ENCODE measurements around the gene CD22.
"Not testable (repeated sequence)": the region's sequence is repeated elsewhere in the genome, so short reads cannot be mapped to it uniquely, and the experiment has no call there.

CD22 gene

DNA sequence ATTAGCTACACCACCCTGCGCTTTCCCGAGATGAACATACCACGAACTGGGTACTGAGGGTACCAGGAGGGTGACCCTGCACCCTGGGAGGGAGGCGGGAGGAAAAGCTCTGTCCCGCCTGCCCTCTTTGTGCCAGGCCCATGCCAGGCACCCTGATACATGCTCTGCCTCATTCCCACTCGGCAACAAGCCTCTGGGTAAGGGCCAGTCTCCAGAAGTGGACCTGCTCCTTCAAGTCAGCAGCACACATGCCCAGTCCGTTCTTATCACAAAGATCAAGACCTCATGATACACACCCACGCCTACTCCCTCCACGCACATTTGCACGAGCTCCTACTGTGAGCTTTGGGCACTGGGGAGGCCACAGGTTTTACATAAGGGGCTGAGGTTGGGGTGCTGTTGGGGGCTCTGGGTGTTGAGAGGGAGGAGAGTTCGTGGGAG is 16.7 kb downstream of the CD22 start:
- DNase-seq = no peak

DNA sequence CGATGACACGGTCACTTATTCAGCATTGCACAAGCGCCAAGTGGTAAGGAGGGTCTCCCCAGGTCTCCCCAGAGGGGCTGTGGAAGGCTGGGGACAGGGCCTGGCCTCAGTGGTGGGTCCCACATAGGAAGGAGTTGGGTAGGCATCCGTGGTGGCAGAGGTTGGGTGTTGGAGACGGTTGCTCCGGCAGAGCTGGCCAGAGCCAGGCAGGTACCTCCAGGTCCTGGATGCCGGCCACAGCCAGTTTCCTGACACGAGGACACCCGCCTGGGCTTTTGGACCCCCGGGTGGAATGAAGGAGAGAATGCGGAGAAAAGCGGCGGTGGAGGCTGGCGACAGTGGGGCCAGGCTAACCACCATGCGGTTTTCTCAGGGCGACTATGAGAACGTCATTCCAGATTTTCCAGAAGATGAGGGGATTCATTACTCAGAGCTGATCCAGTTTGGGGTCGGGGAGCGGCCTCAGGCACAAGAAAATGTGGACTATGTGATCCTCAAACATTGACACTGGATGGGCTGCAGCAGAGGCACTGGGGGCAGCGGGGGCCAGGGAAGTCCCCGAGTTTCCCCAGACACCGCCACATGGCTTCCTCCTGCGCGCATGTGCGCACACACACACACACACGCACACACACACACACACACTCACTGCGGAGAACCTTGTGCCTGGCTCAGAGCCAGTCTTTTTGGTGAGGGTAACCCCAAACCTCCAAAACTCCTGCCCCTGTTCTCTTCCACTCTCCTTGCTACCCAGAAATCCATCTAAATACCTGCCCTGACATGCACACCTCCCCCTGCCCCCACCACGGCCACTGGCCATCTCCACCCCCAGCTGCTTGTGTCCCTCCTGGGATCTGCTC is 17.4 kb downstream of the CD22 start:
- DNase-seq = no peak

DNA sequence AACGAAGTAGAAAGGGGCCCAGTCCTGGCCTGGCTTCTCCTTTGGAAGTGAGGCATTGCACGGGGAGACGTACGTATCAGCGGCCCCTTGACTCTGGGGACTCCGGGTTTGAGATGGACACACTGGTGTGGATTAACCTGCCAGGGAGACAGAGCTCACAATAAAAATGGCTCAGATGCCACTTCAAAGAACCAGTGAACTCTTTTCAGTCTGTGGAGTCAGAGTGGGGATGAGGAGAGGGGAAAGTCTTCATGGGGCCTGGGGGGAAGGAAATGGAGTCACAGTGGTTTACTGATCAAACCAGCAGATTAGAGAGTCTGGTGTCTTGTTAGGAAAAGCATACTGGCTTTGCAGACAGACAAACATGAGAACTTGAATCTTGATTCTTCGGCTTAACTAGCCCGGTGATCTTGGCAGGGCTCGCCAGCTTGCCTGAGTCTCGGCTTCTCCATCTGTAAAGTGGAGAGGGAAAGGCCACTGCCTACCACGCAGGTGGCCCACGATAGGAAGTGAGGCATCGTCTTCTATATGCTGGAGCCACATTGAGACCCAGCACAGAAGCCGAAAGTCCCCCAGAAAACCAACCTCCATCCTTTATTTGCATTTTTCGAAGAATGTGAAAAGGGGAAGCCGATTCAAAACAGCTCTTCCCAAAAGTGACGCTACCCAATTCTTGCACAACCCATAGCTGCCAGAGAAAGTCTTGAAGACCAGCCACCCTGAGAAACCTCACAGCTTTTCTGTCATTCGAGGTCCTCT is 18.4 kb downstream of the CD22 start, which contains the start of gene FFAR1:
Gene FFAR1 (plus strand): TSS at position 732 of the 759 bp plus-strand sequence. CDS start 3,650 bp downstream, outside the sequence.
- no peak for DNase-seq

DNA sequence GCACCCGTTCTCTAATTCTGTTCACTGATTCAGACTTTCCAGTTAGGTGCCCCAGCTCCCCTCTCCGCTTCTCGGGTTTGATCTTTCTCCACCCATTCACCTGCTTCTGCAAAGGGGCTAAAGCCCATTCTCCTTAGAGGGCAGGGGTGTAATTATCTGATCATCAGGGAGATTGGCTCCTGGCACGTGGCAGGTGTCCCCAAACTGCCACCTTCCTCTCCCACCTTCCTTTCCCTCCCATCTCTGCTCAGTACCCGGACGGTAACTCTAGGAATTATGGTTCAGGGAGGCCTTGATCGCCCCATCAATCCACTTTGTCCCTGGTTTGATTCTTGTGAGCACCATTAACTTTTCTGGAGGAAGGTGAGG is 18.9 kb downstream of the CD22 start:
- no peak for DNase-seq

DNA sequence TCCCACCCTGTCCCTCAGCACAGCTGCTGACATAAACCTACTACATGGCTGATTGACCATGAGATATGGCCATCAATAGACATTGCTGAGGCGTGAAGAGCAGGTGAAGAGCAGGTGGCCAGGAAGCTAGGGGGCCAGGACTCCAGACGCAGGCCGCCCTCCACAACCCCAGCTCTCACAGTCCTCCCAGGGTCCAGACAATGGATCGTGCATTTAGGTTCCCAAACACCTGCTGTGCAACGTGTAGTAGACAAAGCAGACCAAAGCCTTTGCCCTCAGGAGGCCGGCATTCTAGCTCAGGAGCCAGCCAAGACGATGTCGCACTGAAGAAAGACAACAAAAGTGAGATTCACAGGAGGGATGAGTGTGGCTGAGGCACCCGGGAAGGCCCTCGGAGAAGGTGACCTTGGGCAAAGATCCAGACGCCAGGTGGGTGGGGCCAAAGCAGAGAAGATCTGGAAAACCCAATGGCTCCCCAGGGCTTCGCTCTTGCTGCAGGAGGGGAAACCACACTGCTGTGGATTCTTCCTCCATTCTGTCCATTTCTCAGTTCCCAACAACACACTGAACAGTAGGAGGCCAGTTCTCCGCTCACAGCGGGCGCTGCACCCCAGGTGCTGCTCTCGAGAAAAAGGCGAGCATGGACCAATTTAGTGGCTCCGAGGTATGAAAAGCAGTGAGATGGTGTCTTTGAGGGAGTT is 20.1 kb downstream of the CD22 start:
- DNase-seq = no peak

DNA sequence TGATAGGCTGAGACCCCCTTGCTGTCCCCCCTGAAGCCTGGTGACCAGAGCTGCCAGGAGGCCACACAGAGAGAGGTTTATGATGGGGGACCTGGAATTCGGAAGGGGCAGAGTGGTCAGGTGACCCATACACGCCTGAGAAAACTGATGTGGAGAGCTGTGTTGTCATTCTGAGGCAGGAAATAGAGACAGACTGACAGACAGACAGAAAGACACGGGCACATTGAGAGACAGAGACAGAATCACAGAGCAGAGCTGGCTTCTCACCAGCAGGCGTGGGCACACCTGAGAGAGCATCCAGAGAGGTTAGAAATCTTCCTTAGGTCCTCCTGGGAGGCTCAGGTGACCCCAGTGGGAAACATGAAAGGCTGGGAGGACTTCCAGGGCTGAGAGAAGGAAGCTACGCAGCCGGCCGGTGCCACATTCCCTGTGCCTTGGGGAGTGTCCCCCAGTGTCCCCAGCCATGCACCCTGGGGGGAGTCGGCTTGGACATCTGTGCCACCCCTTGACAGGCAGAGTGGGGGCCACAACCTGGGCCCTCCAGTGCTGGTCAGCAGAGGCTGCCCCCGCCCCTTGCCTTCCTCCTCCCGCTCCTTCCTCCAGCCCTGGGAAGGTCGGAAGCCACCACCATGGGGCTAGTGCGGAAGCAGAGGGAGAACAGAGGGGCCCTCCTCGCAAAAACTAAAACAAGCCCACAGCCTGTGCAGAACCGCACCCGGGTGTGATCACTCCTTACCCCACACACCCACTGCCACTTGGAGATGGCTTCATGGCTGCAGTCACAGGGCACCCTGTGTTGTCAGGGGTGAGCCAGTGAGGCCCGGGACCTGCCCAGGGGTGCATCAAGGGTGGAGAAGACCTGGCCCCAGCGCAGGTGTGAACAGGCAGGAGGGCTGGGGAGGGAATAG is 20.9 kb downstream of the CD22 start:
- DNase-seq = no peak

DNA sequence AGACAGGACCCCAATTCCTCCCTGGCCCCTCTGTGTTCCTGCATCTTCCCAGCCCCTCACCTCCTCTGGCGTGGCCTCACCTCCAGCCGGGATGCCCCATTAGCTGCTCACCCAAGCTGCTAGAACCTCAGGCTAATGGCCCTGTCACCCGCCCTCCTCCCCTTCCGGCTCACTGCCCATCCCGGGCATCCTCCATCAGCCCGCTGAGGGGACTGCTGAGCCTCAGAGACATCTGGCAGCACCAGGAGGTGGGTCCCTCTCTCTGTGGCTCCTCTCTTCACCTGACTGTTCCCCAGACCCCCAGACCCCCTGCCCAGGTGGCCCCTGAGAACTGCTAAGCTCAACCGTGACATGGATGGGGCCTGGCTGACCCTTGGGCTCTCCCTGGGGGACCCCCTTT is 21.6 kb downstream of the CD22 start:
- DNase-seq = no peak

DNA sequence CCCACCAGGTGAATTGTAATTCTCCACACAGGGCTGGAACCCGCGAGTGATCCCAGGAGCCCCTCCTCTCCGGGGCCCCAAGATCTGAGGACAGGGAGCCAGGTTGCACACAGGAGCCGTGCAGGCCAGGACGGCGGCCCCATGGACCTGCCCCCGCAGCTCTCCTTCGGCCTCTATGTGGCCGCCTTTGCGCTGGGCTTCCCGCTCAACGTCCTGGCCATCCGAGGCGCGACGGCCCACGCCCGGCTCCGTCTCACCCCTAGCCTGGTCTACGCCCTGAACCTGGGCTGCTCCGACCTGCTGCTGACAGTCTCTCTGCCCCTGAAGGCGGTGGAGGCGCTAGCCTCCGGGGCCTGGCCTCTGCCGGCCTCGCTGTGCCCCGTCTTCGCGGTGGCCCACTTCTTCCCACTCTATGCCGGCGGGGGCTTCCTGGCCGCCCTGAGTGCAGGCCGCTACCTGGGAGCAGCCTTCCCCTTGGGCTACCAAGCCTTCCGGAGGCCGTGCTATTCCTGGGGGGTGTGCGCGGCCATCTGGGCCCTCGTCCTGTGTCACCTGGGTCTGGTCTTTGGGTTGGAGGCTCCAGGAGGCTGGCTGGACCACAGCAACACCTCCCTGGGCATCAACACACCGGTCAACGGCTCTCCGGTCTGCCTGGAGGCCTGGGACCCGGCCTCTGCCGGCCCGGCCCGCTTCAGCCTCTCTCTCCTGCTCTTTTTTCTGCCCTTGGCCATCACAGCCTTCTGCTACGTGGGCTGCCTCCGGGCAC is 22.6 kb downstream of the CD22 start:
- no peak for DNase-seq

DNA sequence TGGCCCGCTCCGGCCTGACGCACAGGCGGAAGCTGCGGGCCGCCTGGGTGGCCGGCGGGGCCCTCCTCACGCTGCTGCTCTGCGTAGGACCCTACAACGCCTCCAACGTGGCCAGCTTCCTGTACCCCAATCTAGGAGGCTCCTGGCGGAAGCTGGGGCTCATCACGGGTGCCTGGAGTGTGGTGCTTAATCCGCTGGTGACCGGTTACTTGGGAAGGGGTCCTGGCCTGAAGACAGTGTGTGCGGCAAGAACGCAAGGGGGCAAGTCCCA is 23.1 kb downstream of the CD22 start:
- no peak for DNase-seq

DNA sequence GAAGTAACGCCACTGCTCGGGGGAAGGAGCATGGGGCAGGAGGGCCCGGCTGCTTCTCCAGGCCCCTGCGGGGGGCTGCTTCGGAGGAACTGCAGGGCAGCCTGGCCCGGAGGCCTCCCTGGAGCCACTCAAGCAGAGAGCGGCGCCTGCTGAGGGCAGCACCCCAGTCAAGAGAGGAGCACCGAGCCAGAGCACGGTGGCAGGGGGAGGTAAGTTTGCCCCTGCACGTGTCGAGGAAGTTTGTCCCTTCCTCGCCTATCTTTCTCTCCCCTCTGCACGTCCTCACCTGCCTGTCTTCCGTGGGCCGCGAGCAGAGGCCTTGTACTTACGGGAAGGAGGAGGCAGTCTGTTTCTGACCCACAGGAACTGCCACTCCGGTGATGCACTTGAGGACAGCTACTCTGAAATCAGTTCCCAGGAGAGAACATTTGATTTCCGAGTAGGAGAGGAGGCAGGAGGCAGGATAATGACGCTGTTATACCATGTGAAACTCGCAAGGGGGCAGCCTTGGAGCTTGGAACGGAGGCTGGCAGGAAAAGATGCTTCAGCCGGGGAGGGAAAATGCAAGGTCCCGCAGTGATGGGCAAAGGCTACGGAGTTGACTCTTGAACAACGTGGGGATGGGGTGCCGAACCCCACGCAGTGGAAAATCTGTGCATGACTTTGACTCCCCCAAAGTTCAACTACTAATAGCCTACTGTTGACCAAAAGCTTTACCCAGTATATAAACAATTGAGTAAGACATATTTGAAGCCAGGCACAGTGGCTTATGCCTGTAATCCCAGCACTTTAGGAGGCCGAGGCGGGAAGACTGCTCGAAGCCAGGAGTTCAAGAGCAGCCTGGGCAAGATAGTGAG is 23.7 kb downstream of the CD22 start:
- peak; percentile 68 for DNase-seq

DNA sequence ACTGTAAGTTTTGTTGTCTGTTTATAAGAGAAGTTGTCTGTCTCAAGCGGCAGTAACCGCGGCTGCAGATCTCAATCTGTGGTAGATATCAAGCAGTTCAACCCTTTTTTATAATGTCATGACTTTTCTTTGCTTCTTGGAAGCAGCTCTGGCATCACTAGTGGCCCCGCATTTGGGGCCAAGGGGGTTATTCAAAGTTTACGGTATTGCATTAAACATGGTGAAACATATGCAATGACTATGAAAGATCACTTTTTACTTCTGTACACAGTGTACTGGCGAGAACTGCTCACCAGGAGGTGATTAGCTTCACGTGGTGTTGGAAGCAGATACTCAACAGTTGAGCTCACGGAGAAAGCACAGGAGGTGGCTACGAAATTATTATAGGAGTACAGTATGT is 24.6 kb downstream of the CD22 start:
- DNase-seq = no peak

DNA sequence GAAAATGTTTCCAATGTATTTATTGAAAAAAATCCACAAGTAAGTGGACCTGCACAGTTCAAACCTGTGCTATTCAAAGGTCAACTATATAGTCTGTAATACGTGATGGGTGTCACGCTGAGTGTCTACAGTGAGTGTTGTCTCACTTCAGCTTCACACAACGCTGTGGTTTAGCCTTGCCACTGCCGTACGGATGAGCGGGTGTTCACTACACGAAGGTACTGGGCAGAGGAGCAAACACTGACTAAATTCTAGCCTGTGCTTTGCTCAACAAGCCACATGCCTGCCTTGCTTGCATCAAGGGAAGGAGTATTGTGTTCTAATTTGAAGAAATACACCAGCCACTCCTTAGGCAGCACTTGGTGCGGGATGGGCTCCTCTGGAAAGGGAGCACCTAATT is 25.9 kb downstream of the CD22 start:
- no peak for DNase-seq

DNA sequence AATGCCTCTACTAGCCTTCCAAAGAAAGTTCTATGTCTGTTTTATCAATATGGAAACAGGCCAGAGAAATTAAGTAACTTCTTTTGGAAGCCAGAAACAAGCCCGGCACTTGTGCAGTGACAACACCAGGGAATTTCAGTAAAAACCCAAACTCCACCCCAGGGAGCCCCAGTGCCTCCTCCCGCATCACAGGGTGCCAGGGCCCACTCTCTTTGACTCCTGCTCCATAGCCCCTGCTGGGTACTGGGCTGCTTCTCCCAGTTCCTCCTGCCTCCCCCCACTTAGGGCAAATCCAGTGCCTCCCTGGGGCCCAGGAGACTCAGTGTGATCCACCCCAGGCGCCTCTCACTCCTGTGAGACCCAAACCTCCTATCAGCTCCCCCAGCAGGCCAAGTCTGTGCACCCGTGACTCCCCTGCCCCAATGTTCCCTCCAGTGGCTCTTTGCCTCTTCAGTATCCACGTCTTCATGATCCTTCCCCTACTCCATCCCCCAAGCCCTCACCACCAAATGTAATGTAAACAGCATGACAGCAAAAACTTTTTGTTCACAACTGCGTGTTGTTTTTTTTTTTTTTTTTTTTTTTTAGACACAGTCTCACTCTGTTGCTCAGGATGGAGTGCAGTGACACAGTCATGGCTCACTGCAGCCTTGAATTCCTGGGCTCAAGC is 26.9 kb downstream of the CD22 start:
- DNase-seq = no peak

DNA sequence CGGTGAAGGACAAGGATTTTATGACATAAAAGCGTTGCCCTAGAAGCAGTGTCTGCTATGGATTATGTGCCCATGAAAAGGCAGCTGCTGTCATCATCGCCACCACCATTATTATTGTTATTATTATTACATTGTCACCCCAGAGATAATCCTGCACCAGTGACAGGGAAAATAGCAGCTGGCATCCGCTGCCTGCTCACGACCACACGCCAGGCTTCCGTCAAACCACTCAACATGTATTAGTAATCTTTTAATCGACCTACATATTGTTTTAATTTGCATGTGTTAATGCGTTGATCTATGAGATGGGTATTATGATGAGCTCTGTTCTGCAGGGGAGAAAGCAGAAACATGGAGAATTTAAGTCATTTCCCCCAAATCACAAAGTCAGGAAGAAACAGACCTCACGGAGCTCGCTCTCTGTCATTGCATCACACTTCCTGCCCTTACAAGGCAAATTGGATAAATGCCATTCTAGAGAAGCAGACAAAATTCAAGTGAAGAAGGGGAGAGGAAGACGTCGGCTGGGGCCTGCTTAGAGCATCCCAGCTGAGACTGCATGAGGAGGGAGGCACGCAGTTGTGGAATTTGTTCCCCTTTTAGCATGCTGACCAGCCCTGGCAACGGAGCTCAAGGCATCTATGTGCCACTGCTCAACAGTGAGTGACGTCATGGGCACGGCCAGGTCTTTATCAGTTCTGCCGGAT is 29.0 kb downstream of the CD22 start, which contains the start of gene FFAR3:
Gene FFAR3 (plus strand): TSS at position 594 of the 707 bp plus-strand sequence. CDS start 431 bp downstream, outside the sequence.
- no peak for DNase-seq

DNA sequence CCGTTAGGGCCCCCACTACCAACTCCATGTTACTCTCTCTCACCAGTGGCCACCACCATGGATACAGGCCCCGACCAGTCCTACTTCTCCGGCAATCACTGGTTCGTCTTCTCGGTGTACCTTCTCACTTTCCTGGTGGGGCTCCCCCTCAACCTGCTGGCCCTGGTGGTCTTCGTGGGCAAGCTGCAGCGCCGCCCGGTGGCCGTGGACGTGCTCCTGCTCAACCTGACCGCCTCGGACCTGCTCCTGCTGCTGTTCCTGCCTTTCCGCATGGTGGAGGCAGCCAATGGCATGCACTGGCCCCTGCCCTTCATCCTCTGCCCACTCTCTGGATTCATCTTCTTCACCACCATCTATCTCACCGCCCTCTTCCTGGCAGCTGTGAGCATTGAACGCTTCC is 29.8 kb downstream of the CD22 start:
- not testable (repeated sequence) for DNase-seq

DNA sequence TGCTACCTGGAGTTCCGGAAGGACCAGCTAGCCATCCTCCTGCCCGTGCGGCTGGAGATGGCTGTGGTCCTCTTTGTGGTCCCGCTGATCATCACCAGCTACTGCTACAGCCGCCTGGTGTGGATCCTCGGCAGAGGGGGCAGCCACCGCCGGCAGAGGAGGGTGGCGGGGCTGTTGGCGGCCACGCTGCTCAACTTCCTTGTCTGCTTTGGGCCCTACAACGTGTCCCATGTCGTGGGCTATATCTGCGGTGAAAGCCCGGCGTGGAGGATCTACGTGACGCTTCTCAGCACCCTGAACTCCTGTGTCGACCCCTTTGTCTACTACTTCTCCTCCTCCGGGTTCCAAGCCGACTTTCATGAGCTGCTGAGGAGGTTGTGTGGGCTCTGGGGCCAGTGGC is 30.4 kb downstream of the CD22 start:
- not testable (repeated sequence) for DNase-seq

DNA sequence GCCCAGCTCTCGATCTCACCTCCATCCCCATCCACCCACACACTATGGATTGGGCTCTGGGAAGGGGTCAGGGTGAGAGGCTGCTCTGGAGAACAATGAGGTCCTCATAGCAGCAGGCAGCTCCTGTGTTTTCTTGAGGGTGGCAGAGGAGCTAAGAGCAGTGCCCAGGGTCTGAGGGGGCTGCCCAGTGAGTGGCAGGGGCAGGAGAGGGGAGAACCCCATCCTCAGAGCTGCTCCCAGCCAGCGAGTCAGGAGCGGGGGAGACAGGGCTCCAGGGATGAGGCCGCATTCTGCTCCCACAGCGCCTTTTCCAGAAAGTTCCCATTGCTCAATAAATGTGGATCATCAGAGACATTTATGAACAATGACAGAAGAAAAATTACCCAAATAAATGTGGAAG is 31.1 kb downstream of the CD22 start:
- DNase-seq = not testable (repeated sequence)

DNA sequence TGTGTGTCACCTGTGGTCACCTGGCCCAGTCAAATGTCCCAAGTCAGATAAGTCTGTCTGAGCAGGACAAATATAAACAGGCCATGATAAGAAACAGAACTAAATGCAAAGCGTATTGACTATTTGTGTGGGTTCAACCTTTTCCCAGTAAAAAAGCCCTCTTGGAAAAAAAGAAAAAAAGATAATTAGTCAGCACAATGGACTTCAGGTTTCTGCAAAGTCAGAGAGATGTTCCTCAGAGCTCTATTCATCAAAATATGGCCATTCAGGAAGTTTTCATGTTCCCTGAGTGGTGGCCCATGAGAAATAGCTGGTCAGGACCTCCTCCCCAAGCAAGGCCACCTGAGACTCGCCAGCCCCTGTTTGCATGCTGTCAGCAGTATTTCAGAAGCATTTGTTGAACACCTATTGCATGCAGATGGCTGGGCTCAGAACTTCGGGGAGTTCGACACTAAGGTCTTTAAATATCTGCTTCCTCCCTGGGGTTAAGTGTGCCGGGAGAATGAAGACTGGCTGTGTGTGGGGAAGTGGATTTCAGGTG is 32.0 kb downstream of the CD22 start:
- DNase-seq = no peak

Measured in NCI-H2029 (cell line).